Upper lobe of right lung (tissue), 1 donor: ENCODE data around the gene ETS2. TPM values are rescaled to one million over a fixed set of nuclear protein-coding genes. Genes with fewer than 3 reads are reported as not detected.

Experiments
- ATAC-seq: fragments of 200-7000 bp; cut with Tn5 transposase; one replicate; pipeline ENCODE4 v1.9.1; 2020; ENCODE audit warnings: mild to moderate bottlenecking, moderate library complexity
- DNase-seq: peaks from one replicate; pipeline ENCODE4 v3.0.0-alpha.2; 2020
- H3K27ac ChIP-seq: fragments of 200-600 bp; one replicate; pipeline ENCODE4 v1.8.0; 2022
- H3K27me3 ChIP-seq: fragments of 200-600 bp; one replicate; pipeline ENCODE4 v1.8.0; 2022; ENCODE audit warnings: mild to moderate bottlenecking
- H3K36me3 ChIP-seq: fragments of 200-600 bp; one replicate; pipeline ENCODE4 v1.8.0; 2022
- H3K4me1 ChIP-seq: fragments of 200-600 bp; one replicate; pipeline ENCODE4 v1.8.0; 2022
- H3K4me3 ChIP-seq: fragments of 200-600 bp; one replicate; pipeline ENCODE4 v1.8.0; 2022; ENCODE audit warnings: mild to moderate bottlenecking
- H3K9me3 ChIP-seq: fragments of 200-600 bp; one replicate; pipeline ENCODE4 v1.8.0; 2022
- CTCF ChIP-seq: fragments of 200-600 bp; IDR thresholded peaks from one replicate; pipeline ENCODE4 v1.8.0; 2022; ENCODE audit warnings: antibody characterized with exemption
- intact Hi-C: fragments of 100-400 bp; cut with DNase I; formaldehyde crosslinking; loops from one replicate; pipeline ENCODE4 v1.11.0; 2022
- total RNA-seq: library from RNA; stranded (reverse); fragmentation: NEBNext Ultra II Directional; extraction: Animal tissue kit (Norgen Biotek cat#: 25700); gene quantifications from one replicate; pipeline ENCODE4 v1.2.1, GENCODE V29; 2021
- donor health status: DM: no; HTN: yes; CAD: no; lungs with severe emphysema.

Gene ETS2
- total RNA-seq, 1 donor from 2014 or later, result 195 TPM

GRCh38 chr21:38819719-38820159 is 14.0 kb downstream of the ETS2 start:
- TF ChIP-seq CTCF, result no peak
- peaks cover 98% of the 10 kb centered on the region for H3K36me3 ChIP-seq
- H3K4me3 ChIP-seq, result no peak overlapping the region
- no peaks in the 10 kb centered on the region for H3K27me3 ChIP-seq
- intact Hi-C loops, result loop anchor here (10.0 kb wide), 3 partner anchors 85 to 305 kb away; no protein-coding TSS in a partner anchor
- H3K27ac ChIP-seq, result peak overlapping the region; percentile 71
- ATAC-seq (peak; percentile 77), DNase-seq (no peak)
- H3K9me3 ChIP-seq, result no peaks in the 10 kb centered on the region
- peaks cover 58% of the 10 kb centered on the region for H3K4me1 ChIP-seq

GRCh38 chr21:38820471-38821239 is 14.9 kb downstream of the ETS2 start:
- Histone ChIP-seq H3K27ac (peak overlapping the region; percentile 71), H3K4me3 (no peak overlapping the region), H3K27me3 (no peaks in the 10 kb centered on the region), H3K4me1 (peaks cover 56% of the 10 kb centered on the region), H3K36me3 (peaks cover 91% of the 10 kb centered on the region), H3K9me3 (no peaks in the 10 kb centered on the region)
- peak; percentile 87 for DNase-seq
- peak; percentile 59 for ATAC-seq
- intact Hi-C loops, result no loop called here
- TF ChIP-seq CTCF, result no peak

GRCh38 chr21:38821248-38821647 is 15.5 kb downstream of the ETS2 start:
- Histone ChIP-seq H3K9me3 (no peaks in the 10 kb centered on the region), H3K36me3 (peaks cover 87% of the 10 kb centered on the region), H3K4me3 (no peak overlapping the region), H3K27ac (peak overlapping the region; percentile 71), H3K4me1 (peaks cover 56% of the 10 kb centered on the region), H3K27me3 (no peaks in the 10 kb centered on the region)
- ATAC-seq, result peak; percentile 8
- DNase-seq, result no peak
- intact Hi-C loops, result no loop called here
- TF ChIP-seq CTCF, result no peak

- DNase-seq, result peak; percentile 64
- H3K27me3 ChIP-seq, result no peaks in the 10 kb centered on the region
- intact Hi-C loops, result no loop called here
- H3K4me1 ChIP-seq, result peaks cover 54% of the 10 kb centered on the region
- H3K36me3 ChIP-seq, result peaks cover 78% of the 10 kb centered on the region
- no peak overlapping the region for H3K4me3 ChIP-seq
- peak overlapping the region; percentile 71 for H3K27ac ChIP-seq
- no peak for TF ChIP-seq CTCF
- peak; percentile 70 for ATAC-seq
- no peaks in the 10 kb centered on the region for H3K9me3 ChIP-seq
These were observed 16.4 kb downstream of the ETS2 start for GRCh38 chr21:38821959-38822682.

GRCh38 chr21:38822778-38823238 is 17.1 kb downstream of the ETS2 start:
- Histone ChIP-seq H3K27ac (peak overlapping the region; percentile 71), H3K9me3 (no peaks in the 10 kb centered on the region), H3K36me3 (peaks cover 72% of the 10 kb centered on the region), H3K27me3 (no peaks in the 10 kb centered on the region), H3K4me3 (no peak overlapping the region), H3K4me1 (peaks cover 47% of the 10 kb centered on the region)
- intact Hi-C loops, result no loop called here
- ATAC-seq (no peak), DNase-seq (no peak)
- no peak for TF ChIP-seq CTCF
